Medulla oblongata (tissue), 1 donor: ENCODE results near the gene LHX8.

Experiments used
- DNase-seq: peaks from one replicate; pipeline ENCODE4 v3.0.0-alpha.2; 2015; ENCODE audit errors: extremely low spot score

The LHX8 gene

DNA sequence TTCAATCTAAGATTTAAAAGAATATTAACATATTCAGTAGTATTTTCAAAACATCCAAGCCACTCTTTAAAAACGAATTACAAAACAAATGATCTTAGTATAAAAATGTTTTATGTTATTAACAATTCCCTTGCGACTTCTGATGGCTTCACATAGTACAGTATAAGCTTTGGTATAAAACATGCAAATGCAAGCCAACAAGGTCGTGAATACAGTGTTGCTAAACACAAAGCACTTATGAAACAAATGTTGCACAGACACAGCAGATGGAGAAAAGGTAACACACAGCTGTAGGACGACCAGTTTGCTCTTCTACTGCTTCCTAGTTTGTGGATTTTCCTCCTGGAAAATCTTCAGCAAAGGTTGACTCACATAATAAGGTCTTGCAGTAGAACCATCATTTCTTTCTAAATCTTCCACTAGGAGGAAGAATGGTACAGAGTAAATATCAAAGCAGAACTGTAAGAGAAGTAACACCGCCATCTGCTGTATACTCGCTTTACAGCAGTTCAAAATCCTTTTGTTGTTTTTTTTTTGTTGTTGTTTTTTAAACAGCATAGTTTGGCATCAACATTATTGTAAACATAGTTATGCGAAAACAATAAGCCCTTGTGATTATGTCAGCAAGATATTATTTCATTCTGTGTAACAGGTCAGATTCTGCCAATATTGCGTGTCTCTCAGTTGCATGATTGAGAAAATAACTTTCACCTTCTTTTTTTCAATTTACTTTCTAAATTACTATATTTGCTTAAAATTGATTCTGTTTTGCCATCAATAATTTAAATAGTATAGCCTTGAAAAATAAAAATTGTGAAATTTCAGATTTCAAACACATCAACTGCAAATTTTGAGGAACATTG lies 69.5 kb downstream of the LHX8 start:
- DNase-seq: peak; percentile 56

DNA sequence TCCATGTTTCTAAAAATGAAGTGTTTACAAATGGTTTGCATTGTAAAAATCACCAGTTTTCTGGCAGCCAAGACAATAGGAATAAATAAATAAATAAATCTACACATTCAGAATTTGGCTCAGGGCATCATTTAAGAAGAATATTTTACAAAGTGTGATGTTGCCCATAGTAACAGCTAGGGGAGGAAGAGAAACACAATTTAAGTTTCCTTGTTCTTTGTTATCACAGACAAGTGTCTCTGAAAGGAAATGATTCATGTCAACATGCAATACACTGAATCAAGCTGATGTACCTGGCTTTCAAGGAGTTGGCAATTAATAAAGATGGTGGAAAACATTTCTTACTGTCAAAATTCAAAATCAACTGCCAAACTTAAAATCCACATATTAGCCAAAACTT lies 74.7 kb downstream of the LHX8 start:
- DNase-seq: no peak
